HL-60/S4 treated with retinoic acid at 250 ng/mL for 4 days and 3 days (cell line): ENCODE measurements around the gene WNT9A.
"Not testable (repeated sequence)": the region's sequence is repeated elsewhere in the genome, so short reads cannot be mapped to it uniquely, and the experiment has no call there.

Experiments
- in situ Hi-C: fragments of 300-500 bp; cut with MboI; formaldehyde crosslinking; loops from 2 replicates; pipeline ENCODE4 v1.7.0; 2022; ENCODE audit warnings: low sequenced_read_pairs

The WNT9A gene

GRCh38 chr1:227889047-227889862 is 58.5 kb downstream of the WNT9A start:
- in situ Hi-C loops = no loop called here

GRCh38 chr1:227888404-227889046 is 59.2 kb downstream of the WNT9A start:
- in situ Hi-C loops = no loop called here

DNA sequence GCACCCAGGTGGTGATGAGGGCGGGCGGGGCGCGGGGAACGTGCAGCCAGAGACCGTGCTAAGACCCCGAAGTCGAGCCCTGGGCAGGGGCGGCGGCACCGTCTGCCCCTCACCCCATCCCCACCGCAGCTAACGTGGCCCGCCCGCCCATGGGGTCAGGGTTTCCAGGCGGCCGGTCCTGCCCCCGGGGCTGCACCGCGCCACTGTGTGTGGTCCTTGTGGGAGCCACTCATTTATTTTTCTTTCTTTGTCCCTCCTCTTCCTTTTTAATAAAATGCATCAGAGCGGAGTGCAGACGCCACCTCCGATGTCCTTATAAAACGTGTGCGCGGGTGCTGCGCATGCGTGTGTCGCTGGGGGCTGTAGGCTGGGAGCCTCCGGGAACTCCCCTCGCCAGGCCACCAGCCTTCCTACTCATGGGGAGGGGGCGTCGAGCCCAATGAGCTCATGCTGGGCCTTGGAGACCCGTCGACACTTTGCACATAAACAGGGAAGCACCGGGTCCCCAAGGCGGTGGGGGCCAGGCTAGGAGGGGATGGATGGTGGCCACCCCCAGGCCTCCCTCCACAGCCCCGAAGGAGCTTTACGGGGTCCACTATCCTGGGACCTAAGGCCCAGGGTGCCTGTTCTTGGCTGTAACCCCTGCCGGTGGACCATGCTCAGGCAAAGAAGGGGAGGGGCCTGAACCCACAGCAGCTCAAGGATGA is 59.9 kb downstream of the WNT9A start:
- in situ Hi-C loops = no loop called here

DNA sequence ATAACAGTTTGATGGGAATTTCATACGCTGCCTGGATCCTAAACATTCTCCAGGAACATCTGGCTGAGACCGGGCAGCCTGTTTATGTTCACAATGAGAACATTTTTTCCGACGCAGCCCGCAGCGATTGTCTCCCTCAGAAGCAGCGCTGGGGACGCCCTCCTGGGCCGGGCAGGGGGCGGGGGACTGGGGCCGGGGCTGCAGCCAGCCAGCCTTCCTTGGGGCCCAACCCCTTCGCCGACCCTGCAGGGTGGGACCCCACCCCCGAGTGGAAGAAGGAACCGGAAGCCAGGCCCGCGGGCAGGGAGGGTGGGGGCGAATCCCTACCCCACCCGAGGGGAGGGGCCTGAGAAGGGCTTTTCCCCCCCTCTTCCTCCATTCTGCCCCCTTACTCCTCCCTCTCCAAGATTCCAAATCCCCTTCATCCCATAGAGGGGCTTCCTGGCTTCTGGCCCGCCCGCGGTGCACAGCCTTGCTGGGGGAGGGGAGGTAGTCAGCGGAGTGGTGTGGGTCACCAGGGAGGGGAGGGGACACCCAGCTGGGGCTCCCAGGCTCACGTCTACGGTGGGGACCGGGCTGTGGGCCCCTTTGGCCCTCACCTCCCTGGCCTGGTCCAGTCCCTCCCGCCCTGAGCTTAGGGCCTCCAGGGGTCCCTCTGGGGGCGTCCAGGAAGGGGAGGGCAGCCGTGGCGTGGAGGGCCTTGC is 60.6 kb downstream of the WNT9A start:
- in situ Hi-C loops = no loop called here

- in situ Hi-C loops = no loop called here
Measured at GRCh38 chr1:227886503-227886961, 61.2 kb downstream of the WNT9A start.

DNA sequence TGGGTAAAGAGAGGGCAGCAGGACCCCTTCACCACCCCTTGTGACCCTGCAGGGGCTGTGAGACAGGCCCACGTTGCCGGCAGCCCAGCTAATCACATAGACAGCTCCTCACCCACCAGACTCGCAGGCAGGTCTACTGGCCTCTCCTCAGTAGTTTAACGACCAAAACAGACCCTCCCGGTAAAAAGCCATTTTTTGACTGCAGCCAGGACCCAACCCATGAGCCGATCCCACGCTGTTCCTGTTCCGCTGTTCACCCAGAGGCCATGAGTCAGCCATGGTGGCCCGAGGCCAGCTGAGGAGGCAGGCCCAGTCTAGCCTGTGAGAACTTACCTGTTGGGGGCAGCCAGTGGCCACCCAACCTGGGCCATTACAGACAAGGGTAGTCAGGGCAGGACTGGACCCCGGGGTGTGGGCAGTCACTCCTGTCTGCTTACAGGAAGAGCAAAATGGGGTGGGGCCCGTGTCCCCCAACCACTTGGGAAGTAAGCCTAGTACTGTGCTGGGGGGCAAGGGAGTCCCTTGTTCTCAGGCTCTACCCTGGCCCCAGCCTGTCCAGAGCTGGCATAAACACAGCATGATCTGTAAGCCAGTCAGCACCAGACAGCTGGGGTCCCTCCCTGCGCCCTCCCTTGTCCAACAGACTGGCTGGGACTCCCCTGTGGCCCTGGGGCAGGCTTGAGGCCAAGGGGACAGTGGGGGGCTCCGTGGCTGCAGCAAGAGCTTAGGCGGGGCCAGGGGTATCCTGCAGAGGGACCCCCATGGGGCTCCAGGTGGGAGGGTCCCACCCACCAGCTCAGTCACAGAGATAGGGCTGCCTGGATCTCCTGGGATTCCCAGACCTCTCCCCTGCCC is 61.9 kb downstream of the WNT9A start:
- in situ Hi-C loops = no loop called here

DNA sequence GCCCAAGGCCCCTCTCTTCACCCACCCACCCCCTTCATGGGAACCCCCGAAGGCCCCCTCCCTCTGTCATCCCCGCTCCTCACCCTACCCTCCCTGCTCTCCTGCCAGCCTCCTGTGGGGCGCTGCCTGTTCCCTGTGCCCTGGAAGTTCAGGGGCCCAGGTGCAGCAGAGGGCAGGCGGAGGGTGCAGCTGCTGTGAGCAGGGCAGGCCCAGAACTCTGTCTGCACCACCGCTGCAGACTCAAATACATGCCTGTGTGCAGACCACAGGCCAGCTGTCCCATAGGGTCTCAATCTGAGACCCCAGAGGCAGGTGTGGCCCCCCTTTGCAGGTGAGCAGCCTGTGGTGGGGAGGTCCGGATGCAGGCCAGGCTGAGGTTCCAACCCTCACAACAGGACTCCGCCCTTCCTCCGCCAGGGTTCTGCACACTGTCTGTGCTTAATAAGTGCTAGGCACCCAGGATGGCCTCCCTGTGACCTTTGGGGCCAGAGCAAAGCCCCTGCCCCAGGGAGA is 62.5 kb downstream of the WNT9A start:
- in situ Hi-C loops = no loop called here

DNA sequence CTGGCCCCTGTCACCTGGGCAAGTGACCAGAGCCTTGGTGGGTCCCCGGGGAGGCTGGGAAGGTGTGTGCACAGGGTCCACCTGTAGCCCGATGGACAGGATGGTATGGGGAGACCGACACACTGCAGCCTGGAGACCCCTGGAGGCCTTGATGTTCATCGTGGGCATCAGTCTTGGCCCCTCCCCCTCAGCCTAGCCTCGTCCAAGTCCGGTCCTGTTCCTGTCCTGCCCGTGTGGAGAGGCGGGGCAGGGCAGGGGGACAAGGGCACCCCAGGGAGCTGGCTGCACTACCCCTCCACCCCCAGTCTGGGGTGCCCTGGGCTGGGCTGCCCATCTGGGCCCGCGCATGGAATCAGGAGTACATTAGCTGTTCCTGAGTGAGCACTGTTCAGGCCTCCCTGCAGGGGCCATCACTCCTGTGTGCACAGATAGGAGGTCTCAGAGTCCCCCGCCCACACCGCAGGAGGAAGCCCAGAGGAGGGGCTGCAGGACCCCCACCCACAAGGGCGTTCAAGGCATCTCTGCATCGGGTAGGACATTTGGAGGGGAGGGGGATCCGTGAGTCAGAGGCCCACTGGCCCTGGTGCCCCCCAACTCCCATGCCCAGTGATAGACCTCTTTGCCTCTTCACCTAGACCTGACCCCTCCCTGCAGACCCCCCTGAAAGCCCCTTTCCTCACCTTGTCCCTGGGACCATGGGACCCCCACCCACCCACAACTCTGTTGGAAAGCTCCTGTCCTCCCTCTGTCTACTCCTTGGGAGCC is 63.2 kb downstream of the WNT9A start:
- in situ Hi-C loops = no loop called here

DNA sequence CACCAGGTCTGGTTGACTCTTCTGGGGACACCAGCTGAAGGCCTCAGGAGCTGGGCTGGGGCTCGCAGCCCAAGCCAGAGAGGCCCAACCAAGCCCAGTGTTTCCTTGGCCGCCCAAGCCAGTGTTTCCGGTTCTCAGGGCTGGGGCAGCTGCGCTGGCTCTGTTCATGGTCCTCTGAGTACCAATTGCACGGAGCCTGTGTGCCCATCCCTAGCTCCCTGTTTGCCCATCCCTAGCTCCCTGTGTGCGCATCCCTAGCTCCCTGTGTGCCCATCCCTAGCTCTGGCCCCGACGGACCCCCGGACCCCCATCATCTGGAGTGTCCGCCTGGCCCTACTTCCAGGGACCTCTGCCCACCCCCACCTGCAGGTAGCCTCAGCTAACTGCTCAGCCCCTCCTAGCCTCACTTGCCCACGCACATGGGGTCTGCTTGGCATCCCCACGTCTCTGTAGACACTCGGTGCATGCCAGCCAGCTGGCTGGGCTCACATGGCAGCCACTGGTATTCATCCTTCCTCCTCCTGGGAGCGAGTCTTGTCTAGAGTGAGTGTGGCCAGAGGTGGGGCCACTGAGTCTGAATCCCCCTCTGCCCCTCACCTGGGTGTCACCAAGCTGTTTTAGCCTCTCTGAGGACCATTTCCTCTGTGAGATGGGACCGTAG is 64.0 kb downstream of the WNT9A start:
- in situ Hi-C loops = no loop called here

- in situ Hi-C loops = no loop called here
Measured at GRCh38 chr1:227883073-227883520, 64.6 kb downstream of the WNT9A start.

DNA sequence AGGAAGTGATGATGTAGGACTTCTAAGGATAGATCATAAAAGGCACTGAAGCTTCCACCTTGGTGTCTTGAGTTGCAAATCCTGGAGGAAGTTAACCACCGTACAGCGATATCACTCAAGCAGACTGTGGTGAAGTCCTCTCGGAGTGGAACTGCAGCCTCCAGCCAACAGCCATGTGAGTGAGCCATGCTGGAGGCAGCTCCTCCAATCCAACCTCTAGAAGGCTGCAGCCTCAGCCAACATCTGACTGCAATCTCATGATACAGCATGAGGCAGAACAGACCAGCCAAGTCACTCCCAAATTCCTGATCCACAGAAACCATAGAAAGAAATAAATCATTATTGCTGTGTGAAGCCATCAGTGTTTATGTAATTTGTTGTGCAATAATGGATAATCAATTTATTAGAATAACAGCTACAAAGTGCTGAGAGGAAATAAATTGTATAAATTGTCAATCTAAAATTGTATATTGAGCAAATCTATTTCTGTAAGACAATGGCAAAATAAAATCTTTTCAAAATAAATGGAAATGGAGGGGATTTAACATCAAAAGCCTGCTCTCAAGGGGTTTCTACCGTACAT is 67.3 kb downstream of the WNT9A start:
- in situ Hi-C loops = no loop called here

DNA sequence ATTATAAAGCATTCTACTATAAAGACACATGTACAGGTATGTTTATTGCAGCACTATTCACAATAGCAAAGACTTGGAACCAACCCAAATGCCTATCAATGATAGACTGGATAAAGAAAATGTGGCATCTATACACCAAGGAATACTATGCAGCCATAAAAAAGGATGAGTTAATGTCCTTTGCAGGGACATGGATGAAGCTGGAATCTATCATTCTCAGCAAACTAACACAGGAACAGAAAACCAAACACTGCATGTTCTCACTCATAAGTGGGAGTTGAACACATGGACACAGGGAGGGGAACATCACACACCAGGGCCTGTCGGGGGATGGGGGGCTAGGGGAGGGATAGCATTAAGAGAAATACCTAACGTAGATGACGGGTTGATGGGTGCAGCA is 69.9 kb downstream of the WNT9A start:
- in situ Hi-C loops = not testable (repeated sequence)

DNA sequence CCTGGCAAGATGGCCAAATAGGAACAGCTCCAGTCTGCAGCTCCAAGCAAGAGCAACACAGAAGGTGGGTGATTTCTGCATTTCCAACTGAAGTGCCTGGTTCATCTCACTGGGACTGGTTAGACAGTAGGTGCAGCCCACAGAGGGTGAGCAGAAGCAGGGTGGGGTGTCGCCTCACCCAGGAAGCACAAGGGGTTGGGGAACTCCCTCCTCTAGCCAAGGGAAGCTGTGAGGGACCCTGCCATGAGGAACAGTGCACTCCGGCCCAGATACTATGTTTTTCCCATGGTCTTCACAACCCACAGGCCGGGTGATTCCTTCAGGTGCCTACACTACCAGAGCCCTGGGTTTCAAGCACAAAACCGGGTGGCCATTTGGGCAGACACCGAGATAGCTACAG is 75.8 kb downstream of the WNT9A start:
- in situ Hi-C loops = not testable (repeated sequence)

GRCh38 chr1:227870366-227870765 is 77.4 kb downstream of the WNT9A start:
- in situ Hi-C loops = no loop called here

DNA sequence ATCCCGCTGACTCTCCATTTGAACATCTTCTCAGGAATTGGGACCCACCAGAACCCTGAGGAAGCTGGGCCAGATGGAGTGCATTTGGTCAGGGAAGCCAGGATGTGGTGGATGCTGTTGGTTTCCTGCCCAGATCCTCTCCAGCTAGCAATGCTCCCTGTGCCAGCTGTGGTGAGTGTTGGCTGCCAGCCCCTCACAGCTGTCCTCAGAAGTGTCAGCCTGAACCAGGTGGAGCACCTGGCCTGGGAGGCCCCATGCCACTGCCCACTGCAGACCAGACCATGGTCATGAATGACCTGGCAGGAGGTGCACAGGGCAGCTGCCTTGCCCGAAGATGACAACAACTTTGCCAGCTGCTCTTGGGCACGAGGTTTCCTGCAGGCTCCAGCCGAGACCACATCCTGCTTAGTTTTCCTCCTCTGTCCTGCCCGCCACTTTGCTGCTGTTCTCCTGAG is 77.9 kb downstream of the WNT9A start:
- in situ Hi-C loops = no loop called here

DNA sequence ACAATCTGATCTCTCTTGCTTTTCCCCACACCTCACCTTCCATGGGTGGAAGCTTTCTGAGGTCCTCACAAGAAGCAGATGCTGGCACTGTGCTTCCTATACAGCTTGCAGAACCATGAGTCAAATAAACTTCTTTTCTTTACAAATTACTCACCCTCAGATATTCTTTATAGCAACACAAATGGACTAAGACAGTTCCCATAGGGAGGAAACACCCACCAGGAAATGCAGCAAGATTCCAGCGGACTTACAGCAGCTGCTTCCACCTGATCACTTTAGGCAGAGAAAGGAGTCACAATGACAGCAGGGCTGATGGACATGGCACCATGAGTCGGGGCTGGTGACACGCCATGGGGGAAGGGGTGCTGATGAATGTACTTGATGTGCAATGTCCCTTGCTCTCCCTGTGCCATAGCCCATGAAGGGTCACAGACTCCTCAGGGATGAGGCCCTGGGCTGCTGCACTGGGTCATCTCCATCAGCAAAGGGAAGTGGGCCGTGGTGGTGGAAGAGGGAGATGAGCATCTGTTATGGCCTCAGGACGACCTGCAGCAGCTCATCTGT is 78.4 kb downstream of the WNT9A start:
- in situ Hi-C loops = no loop called here
